Activated CD4-positive, CD25-positive, alpha-beta regulatory T cell (primary cell): ENCODE data around the gene RNF212.
"Not testable (repeated sequence)": the region's sequence is repeated elsewhere in the genome, so short reads cannot be mapped to it uniquely, and the experiment has no call there.

Experiments used
- DNase-seq, 4 experiments: peaks; one replicate each; lab custom pipeline; 2025; lab: John Stamatoyannopoulos, UW

RNF212 gene

DNA sequence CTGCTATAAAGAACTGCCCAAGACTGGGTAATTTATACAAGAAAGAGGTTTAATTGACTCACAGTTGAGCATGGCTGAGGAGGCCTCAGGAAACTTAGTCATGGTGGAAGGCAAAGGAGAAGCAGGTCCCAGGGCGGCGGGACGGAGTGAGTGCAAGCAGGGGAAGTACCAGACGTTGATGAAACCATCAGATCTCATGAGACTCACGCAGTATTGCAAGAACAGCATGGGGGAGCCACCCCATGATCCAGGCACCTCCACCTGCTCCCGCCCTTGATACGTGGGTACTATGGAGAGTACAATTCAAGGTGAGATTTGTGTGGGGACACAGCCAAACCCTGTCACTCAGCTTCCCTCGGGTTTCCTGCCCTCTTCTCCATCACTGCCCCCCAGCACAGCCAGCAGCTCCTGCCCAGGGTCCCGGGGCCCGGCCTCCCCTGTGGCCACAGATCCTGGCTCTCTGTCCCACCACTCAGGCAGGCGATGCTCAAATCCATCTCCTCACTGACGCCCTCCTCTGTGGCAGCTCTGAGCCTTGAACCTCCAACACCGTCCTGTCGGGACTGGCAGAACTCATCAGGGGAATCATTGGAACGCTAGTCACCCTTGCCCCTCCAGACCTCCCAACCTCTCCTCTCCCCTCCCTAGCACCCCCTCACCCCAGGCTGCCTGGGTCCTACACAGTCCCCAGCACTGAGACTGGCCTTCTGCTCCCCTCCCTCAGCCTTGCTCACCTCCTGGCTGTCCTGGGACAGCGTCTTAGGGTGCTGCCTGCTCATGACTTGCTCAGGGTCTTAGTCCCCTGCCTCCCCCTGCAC lies 64.4 kb downstream of the RNF212 start:
- no peak for DNase-seq

DNA sequence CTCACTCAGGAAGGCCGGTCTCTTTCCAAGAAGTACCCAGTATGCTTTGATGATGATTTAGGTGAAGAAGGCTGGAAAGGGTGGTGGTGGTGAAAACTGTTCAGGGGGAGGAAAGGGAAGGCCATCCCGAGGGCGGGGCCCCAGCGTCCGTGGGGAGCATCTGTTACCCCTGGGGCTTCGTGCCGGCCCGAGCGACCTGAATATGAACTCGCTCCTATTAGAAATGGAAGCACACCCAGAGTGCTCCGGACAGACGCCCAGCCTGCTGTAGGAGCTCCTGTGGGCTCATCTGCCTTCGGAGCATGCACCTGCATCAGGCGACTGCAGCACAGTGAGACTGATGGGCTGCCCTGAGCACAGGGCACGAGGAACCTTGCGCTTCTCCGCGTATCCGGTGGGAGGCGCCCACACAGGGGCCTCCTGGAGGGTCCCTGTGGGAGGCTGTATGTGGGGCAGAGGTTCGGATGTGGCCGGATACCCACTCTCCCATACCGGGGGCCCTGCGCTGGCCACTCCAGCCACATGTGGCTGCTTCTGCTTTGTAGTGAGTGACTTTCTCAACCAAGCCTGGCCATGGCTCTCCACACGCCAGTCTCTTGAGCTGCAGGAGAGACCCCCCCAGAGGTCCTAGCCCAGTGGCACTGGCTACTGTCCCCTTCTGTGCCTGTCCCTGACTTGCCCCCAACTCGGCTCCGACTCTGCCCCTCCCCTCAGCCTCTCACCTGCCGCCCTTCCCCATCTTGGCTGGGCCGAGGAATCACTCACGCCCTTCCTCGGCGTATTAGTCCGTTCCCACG lies 65.2 kb downstream of the RNF212 start:
- no peak for DNase-seq

DNA sequence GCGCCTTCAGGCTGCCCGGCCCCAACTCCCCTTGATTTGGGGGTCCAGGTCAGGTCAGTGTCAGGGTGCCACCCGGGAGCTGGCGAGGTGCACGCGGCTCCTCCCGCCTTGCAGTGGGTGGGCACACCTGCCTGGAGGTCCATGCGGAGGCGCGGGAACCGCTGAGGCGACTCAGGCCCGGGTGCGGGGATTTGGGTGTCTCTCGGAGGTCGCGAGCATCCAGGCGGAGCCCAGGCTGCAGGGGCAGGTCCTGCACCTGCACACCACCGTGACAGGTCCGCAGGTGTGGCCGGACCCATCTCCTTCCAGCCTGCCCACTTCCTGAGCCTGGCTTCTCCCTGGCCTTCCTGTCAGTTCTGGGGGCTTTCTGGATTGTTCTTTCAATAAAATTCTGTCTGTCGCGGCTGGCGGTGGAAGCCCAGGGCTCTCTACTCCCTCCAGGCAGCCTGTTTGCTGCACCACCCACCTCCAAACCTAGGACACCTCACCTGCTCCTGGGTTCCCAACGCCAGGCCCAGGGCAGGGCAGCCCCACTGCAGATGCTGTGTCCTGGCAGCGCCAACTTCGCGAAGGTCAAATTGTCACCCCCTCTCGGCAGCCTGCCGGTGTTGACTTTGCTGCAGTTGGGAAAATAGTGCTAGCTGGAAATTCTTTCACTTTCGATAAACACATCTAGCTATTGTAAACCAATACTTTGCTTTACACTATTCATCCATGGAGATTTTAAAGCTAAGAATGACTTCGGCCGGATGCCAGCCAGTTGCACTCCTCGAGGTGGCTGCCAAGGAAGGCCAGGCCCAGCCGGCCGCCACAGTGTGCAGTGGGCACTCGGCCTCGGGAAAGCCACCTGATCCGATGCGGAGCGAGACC lies 66.0 kb downstream of the RNF212 start:
- no peak for DNase-seq

DNA sequence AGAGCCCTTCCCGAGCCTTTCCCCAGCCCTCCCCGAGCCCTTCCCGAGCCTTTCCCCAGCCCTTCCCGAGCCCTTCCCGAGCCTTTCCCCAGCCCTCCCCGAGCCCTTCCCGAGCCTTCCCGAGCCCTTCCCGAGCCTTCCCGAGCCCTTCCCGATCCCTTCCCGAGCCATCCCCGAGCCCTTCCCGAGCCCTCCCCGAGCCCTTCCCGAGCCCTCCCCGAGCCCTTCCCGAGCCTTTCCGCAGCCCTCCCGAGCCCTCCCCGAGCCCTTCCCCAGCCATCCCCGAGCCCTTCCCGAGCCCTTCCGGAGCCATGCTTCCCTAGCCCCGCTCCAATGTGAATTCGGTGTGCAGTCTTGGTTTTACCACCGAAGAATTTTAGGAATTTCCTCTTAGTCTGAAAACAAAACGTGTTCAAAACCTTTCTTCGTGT lies 66.8 kb downstream of the RNF212 start:
- not testable (repeated sequence) for DNase-seq

DNA sequence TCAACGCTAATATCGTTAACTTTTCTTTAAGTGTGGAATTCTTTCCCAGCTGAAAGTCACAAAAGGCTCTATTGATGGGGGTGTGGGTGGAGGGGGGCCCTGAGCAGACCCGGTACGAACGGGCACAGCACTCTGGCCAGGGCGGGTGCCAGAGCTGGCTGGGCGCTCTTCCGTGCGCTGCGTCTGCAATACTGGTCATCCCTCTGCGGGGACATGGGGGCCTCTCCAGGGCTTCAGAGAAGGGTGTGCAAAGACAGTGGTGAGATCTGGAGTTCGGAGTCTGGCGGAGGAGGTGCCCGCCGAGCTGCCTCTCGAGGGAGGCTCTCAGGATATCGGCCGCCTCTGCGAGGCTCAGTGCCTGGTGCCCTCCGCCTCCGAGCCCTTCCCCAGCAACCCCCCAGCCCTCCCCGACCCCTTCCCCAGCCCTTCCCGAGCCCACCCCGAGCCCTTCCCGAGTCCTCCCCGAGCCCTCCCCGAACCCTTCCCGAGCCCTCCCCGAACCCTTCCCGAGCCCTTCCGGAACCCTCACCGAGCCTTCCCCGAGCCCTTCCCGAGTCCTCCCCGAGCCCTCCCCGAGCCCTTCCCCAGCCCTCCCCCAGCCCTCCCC lies 67.7 kb downstream of the RNF212 start:
- no peak for DNase-seq

DNA sequence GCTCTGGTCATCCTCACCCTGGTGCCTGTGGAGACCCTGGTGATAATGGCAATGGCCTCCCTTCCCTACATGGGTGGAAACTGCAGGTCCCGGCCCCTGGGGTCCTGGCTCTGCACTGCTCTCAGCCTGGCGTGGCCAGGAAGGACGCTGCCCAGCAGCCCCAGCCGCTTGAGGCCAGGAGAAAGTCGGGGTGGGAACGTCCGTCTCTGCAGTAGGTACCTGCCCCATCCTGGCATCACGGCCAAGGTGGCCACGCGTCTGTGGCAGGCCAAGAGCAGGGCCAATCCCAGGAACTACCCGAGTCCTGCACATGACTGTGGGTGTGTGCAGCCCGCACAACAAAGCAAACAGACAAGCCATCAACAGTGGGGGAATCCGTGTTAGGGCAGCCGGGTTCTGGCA lies 68.2 kb downstream of the RNF212 start:
- no peak for DNase-seq

DNA sequence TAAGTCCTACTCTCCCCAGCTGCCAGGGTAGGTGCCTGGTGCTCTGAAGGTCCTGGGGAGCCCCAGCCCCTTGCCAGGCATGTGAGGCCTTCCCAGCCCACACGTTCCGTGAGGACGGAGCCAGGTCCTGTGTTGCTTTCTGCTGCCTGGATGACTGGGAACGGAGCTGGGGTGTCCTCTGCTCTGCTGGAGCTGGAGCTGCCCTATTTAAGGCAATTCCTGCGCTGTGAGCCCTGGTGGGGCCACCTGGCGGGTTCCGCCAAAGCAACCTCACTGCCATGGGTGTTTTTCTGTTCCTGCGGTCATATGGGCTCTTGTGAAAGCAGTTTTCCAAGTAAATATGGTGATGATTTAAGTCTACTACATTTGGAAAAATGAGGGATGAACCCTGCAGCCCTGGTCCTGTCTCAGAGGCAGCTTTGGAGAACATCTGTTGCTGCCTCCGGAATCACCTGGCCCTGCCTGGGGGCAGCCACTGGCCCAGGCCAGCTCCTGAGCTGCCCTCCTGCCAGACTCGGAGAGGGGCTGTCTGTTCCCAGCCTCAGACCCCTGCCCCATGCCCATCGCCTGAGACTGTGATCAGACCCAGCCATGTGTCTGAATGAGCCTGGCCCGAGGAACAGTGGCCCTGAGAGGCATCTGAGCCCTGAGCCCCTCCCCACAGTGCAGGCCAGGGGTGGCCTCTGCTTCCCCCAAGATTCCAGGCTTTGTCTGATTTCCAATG lies 68.7 kb downstream of the RNF212 start:
- DNase-seq = no peak

DNA sequence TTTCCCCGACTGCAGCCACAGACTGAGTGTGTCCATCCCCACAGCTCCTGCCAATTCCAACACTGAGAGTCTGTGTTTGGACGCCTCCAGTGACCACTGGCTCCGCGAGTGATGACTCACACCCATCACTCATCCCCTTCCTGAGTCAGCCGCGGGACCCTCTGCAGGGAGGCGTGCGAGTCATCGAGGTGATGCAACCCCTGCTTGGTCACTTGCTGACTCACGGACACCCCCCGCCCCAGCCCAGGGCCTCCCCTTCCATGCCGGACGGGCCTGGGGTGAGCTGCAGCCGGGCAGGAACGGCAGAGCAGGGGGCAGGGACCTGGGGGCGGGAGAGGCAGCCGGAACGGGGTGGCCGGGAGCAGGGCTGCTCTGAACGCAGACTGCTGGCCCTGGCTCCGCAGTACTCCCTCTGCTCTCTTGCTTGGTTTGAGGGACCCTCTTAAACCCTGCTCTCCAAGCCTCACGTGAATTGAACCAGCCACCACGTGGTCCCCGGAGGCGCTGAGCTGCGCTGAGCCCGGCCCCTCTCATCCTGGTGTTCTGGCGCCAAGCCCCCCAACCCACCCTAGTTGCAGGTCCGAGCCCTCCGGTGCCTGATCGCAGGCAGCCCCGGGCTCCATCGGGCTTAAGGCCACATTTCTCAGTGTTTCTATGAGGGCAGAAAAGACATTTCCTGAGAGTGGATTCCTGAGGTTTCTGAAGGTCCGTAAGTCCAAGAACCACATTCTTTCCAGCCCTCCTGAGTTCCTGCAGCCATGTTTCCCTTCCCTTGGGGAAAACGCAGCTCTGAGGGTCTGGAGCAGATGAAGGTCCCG lies 69.5 kb downstream of the RNF212 start:
- no peak for DNase-seq

DNA sequence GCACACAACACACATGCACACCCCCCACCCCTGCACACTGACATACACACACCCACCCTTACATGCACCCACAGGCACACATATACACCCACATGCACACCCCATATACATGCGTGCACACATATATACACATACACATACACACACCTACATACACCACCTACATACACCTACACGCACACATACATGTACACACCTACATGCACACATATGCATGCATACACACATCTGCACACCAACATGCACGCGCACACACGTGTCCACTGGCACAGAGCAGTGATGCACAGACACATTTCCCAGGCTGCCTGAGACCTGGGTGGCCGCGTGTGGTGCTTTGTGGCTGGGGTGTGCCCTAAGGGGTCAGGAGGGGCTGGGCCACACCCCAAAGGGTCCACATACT lies 70.2 kb downstream of the RNF212 start:
- DNase-seq = no peak

DNA sequence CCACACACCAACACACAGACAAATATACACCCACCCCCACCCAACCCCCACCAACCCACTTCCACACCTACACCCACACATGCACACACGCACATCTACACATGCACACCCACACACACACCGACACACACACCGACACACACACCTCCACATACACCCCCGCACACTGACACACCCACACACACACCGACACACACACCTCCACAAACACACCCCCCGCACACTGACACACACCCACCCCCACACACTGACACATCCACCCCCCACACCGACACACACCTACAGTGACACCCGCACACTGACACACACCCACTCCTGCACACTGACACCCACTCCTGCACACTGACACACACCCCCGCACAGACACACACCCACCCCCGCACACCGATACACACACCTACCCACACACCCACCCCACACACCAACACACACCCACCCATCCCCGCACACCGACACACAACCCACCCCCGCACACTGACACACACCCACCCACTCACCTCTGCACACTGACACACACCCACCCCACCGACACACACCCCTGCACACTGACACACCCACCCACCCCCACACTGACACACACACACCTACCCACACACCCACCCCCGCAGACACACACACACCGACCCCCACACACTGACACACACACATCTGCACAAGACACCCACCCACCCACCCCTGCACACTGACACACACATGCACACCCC lies 70.9 kb downstream of the RNF212 start:
- DNase-seq = no peak

DNA sequence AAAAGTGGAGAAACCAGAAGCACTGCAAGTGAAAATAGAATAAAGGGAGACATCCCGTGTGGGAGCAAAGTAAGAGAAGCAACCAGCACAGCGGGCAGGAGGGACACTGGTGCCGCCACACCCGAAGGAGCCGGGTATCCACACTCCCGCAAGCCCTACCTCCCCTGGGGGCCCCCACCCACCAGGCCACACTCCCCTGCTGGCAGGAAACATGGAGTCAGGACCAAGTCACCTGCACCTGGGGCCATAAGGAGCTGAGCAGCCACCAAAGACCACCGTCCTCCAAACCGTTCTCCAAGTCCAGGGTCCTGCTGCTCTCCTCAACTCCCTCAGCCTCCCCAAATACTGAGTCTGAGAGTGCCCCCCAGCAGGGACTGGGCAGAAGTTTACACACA lies 71.4 kb downstream of the RNF212 start:
- DNase-seq = no peak

DNA sequence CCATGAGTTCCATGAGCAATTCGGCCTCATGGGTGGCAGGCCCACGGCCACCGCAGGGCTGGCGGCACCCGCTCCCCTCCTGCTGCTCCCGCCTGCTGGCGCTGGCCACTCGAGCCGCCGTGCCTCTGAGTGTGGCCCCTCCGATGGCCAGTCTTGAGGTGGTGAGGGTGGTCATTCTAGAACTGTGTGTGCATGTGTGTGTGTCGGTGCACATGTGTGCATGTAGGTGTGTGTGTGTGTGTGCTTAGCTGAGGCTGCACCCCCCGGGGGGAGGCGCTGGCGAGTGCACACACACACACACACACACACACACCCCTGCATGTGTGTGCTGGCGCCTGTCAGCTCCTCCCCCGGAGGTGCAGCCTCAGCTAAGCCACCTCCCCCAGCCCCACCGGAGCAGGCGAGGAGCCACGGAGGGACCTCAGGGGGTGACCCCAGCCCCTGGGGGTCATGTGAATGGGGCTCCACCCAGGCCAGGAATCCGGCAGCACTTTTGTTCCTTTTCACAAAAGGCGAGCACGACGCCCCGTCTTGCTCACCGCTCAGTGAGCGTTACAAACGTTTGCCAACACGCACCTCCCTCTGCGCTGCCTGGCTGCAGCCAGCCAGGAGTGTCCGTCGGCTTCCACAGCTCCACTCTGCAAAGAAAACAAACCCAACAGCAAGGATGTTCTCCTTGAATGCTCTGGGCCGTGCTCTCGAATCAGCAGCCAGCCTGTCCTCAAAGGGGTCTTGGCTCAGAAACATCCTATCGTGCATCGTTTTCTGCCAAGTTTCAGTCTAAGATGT lies 72.0 kb downstream of the RNF212 start:
- DNase-seq = no peak

DNA sequence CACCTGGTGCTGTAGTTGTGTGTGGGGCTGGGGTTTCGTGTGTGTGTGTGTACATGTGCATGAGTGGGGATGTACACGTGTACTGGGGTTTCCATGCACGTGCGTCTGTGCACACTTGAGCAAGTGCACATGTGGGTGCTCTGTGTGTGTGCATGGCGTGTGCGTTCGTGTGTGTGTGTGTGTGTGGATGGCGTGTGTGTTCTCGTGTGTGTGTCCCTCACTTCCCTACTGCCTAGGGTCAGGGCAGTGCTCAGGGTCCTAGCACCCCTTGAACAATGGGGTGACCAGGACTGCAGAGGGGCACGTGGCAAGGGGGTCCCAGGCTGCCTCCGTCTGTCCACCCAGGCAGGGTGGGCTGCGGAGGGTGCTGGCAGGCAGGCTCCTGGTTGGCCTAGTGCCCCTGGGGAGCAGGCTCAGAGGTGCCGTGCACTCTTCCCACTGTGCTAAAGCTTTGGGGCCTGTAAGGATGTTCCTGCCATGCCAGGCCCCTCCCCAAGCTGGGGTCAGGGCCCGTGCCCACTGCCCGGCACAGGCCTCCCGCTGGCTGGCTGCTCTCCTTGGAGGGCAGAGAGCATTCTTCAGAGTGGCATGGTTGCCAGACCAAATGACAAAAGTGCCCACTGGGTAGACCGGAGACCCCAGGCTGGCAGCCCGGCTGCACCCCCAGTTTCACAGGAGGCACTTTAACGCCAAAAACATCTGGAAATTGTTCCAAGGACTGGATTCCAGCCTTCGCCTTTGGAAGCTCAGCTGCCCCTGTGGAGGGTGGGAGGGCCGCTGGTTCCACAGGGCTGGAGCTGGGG lies 72.8 kb downstream of the RNF212 start:
- no peak for DNase-seq

DNA sequence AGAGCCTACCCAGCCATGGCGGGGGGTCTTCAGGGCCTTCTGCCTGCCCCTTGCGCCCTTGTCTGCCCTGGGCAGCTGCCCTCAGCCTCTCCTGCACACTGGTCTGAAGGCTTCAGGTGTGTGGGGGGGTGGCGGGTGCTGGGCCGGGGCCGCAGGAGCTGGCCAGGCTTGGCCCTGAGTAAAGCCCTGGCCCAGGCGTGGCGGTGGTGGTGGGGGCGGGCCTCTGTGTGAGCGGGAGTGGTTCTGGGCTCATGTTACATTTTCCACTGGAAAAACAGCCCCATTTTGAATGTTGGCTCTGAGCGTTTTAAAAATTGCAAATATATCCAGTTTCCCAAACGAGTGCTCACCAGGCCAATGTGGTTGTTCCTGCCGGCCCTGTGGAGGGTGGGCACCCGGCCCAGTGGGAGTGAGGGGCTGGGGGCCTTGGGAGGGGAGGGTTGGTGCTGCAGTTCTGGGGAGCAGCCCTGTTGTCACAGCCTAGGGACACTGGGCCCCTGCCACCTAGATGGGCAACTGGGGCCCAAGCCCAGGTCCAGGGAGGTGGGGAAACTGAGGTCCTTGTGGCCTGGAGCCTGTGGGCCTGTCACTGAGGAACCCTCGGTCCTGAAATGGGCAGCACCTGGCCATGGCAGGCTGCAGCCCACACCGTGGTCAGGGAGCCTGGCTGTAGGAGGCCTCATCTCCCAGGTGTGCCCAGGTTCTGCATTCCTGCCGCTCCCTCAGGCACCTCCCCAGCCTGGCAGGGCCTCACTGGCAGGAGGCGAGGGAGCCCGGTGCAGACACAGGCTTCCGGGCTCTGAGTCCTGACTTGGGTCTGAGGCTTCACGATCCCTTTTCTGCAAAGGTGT lies 73.6 kb downstream of the RNF212 start:
- DNase-seq = no peak

DNA sequence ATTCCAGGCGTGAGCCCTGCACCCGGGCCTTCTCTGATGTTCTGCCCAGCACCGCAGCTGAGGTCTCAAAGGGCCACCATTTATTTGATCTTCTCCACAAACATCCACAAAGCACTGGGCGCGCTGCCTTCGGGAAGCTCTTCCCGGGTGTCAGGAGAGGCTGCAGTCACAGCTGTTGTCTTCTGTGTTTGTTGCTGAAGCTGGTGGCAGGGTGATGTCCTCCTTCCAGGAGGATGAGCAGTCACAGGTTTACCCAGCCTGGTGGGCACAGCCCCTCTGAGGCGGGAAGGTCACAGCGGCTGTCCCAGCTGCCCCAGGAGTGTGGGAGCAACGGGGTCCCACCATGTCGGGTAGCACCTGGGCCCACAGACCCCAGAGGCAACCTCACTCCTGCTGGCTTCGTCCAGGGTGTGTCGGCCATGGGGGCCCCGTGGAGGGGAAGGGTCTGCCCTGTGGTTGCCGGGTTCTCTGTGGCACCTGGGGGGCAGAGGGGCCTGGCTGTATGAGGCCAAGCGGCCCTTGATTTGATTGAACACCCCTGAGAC lies 74.3 kb downstream of the RNF212 start:
- DNase-seq = no peak

DNA sequence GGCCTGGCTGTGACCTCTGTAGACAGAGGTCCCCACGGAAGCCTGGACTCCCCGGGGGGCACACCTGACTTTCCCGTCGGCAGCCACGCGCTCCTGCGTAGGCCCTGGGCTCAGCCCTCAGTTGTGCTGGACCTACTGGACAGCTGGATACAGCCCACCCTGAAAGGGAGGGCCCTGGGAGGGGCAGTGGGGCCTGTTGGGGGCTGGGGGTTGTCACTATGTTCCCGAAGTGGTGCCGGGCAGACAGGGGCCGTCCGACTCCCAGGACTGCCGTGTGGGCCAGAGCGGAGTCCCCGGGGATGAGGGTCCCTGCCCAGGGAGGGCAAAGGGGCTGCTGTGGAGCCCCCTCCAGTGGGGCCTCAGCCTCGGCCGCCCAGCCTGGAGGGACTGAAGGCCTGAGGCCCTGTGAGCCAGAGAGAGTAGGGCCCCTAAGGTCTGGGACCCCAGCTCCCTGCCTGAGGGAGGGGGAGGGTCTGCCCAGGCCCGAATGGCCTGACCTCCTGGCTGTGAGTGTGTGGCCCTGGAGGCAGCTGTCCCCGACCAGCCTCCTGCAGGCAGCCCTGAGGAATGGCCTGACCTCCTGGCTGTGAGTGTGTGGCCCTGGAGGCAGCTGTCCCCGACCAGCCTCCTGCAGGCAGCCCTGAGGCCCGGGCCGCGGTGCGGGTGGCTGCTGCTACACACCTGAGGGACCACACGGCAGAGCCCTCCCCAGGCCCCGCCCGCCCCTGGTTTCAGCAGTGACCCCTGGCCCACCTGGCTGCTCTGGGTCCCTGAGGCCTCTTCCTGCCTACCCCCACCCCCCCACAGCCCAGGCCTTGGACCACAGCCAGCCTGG lies 76.2 kb downstream of the RNF212 start:
- DNase-seq = no peak
